Tibial artery (tissue), 4 donors: ENCODE measurements around the gene NUP50.

Experiments
- DNase-seq, 2 donors: peaks; one replicate each; pipeline ENCODE4 v3.0.0-alpha.2; 2019
- H3K27ac ChIP-seq, 2 donors: fragments of 200-600 bp; sonication (generic) in 1 of 2; 1 replicate in 1 of 2; 2 replicates in 1 of 2; pipeline ENCODE4 v1.5.1; 2018 to 2019; ENCODE audit warnings: mild to moderate bottlenecking in 1 of 2
- H3K27me3 ChIP-seq, 2 donors: fragments of 200-600 bp; sonication (generic) in 1 of 2; one replicate each; pipeline versions ENCODE4 v1.5.1 to v1.6.0; 2016 to 2019
- H3K36me3 ChIP-seq, 3 donors: fragments of 200-600 bp; sonication (generic) in 2 of 3; one replicate each; pipeline ENCODE4 v1.5.1; 2016 to 2019; ENCODE audit warnings: mild to moderate bottlenecking in 2 of 3
- H3K4me1 ChIP-seq, 4 donors: fragments of 200-600 bp; sonication (generic) in 2 of 4; 1 replicate in 3 of 4; 2 replicates in 1 of 4; pipeline ENCODE4 v1.5.1; 2016 to 2019
- H3K4me3 ChIP-seq, 2 donors: fragments of 200-600 bp; sonication (generic) in 1 of 2; 1 replicate in 1 of 2; 2 replicates in 1 of 2; pipeline ENCODE4 v1.5.1; 2018 to 2019; ENCODE audit warnings: mild to moderate bottlenecking in 2 of 2
- H3K9me3 ChIP-seq, 3 donors: fragments of 200-600 bp; sonication (generic) in 1 of 3; one replicate each; pipeline ENCODE4 v1.5.1; 2016 to 2019
- CTCF ChIP-seq, 2 experiments: fragments of 200-600 bp in 1 of 2; fragments of 450-650 bp in 1 of 2; IDR thresholded peaks; one replicate each; pipeline ENCODE4 v1.5.1; 2017 to 2019; ENCODE audit warnings: antibody characterized with exemption in 2 of 2, mild to moderate bottlenecking in 1 of 2, moderate library complexity in 1 of 2
- intact Hi-C: fragments of 100-400 bp; cut with DNase I; formaldehyde crosslinking; loops from one replicate; pipeline ENCODE4 v1.15.0; 2023; ENCODE audit warnings: low total_unique reads

NUP50 gene

GRCh38 chr22:45171830-45172229 is 8.1 kb downstream of the NUP50 start:
- intact Hi-C loops = no loop called here
- no peak for DNase-seq
- H3K27ac ChIP-seq = no peak overlapping the region
- no peaks in the 10 kb centered on the region for H3K27me3 ChIP-seq
- H3K9me3 ChIP-seq = no peaks in the 10 kb centered on the region
- peaks cover 63 to 84% (median 72%) of the 10 kb centered on the region in 3 donors for H3K36me3 ChIP-seq
- H3K4me3 ChIP-seq = no peak overlapping the region
- no peak for TF ChIP-seq CTCF (IDR thresholded peaks at IDR 0.05)
- H3K4me1 ChIP-seq = peaks cover 0 to 2% (median 0%) of the 10 kb centered on the region in 4 donors

GRCh38 chr22:45172881-45173585 is 9.3 kb downstream of the NUP50 start:
- Histone ChIP-seq H3K9me3 (no peaks in the 10 kb centered on the region), H3K36me3 (peaks cover 63 to 94% (median 81%) of the 10 kb centered on the region in 3 donors), H3K4me3 (no peak overlapping the region), H3K27ac (no peak overlapping the region), H3K4me1 (no peaks in the 10 kb centered on the region), H3K27me3 (no peaks in the 10 kb centered on the region)
- DNase-seq = no peak
- TF ChIP-seq CTCF (IDR thresholded peaks at IDR 0.05) = no peak
- intact Hi-C loops = no loop called here

DNA sequence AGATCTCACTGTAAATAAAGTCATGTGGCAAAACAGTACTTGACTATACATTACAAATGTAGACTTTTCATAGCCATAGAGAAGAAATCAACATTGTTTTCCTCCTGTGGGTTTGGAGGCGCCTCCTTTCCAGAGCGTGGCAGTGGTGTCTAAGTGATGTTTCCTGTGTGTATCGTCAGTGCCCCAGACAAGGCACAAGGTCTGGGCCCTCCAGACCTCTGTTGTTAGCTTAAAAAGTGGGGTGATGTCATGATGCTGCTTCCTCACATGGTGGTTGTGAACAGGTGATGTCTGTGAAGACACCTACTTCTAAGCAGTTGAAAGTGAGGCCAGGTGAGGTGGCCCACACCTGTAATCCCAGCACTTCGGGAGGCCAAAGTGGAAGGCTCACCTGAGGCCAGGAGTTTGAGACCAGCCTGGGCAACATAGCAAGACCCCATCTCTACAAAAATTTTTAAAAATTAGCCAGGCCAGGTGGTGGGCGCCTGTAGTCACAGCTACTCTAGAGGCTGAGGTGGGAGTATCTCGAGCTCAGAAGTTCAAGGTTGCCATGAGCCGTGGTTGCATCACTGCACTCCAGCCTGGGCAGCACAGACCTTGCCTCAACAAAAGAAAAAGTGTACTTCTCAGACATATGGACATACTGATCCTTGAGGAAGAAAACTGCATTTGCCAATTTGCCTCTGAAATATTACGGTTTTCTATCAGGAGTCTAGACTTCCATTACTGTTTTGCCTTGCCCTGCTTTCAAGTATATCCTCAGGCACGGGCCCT is 15.7 kb downstream of the NUP50 start:
- H3K27me3 ChIP-seq = no peaks in the 10 kb centered on the region
- no peak for TF ChIP-seq CTCF (IDR thresholded peaks at IDR 0.05)
- no peaks in the 10 kb centered on the region for H3K4me1 ChIP-seq
- intact Hi-C loops = no loop called here
- no peaks in the 10 kb centered on the region for H3K9me3 ChIP-seq
- H3K27ac ChIP-seq = no peak overlapping the region
- H3K36me3 ChIP-seq = peaks cover 48 to 89% (median 81%) of the 10 kb centered on the region in 3 donors
- no peak overlapping the region for H3K4me3 ChIP-seq
- DNase-seq = no peak

DNA sequence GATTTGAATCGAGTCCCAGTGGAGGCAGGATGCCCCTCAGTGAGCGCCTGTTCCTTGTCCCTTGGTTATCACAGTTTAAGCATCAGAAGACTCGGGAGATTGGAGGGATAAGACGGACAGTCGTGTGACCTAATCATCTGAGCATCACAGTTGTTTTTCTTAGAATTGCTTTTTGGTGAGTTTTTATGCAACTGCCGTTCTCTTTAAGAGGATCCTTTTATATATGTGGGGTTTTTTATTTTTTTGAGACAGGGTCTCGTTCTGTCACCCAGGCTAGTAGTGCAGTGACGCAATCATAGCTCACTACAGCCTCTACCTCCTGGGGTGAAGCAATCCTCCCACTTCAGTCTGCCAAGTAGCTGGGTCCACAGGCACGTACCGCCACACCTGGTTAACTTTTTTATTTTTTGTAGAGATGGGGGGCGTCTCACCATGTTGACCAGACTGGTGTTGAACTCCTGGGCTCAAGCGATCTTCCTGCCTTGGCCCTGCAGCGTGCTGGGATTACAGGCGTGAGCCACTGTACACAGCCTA is 16.5 kb downstream of the NUP50 start:
- no peaks in the 10 kb centered on the region for H3K9me3 ChIP-seq
- no peak overlapping the region for H3K27ac ChIP-seq
- intact Hi-C loops = no loop called here
- no peak for DNase-seq
- peaks cover 53 to 89% (median 88%) of the 10 kb centered on the region in 3 donors for H3K36me3 ChIP-seq
- H3K4me3 ChIP-seq = no peak overlapping the region
- H3K27me3 ChIP-seq = no peaks in the 10 kb centered on the region
- H3K4me1 ChIP-seq = no peaks in the 10 kb centered on the region
- no peak for TF ChIP-seq CTCF (IDR thresholded peaks at IDR 0.05)

GRCh38 chr22:45181240-45181639 is 17.5 kb downstream of the NUP50 start:
- Histone ChIP-seq H3K9me3 (no peaks in the 10 kb centered on the region), H3K27me3 (no peaks in the 10 kb centered on the region), H3K4me1 (no peaks in the 10 kb centered on the region), H3K36me3 (peaks cover 56 to 89% (median 88%) of the 10 kb centered on the region in 3 donors), H3K27ac (no peak overlapping the region), H3K4me3 (no peak overlapping the region)
- no peak for TF ChIP-seq CTCF (IDR thresholded peaks at IDR 0.05)
- no peak for DNase-seq
- intact Hi-C loops = no loop called here
